NCI-H526 treated with DMSO at 0.1 percent for 48 hours (cell line): ENCODE measurements around the gene ISLR.

ENCODE experiments used
- DNase-seq: peaks from one replicate; lab custom pipeline; 2025; lab: John Stamatoyannopoulos, UW

The ISLR gene

GRCh38 chr15:74194572-74195559 lies 21.4 kb downstream of the ISLR start:
- DNase-seq, result no peak

GRCh38 chr15:74196175-74196574 lies 22.7 kb downstream of the ISLR start:
- DNase-seq, result no peak

- DNase-seq, result no peak
Measured at GRCh38 chr15:74197176-74197965, 23.9 kb downstream of the ISLR start.

GRCh38 chr15:74199297-74199652 lies 25.8 kb downstream of the ISLR start:
- DNase-seq, result no peak

- DNase-seq, result no peak
Measured at GRCh38 chr15:74200412-74200815, 26.9 kb downstream of the ISLR start.

GRCh38 chr15:74200871-74201419 lies 27.4 kb downstream of the ISLR start:
- no peak for DNase-seq

GRCh38 chr15:74201710-74202420 lies 28.4 kb downstream of the ISLR start:
- no peak for DNase-seq

GRCh38 chr15:74202452-74203401 lies 29.2 kb downstream of the ISLR start, which contains the start of gene STRA6:
Gene STRA6 (minus strand): TSS chr15:74202787. CDS start chr15:74202267, 520 bp downstream.
- DNase-seq, result peak; percentile 61

- DNase-seq, result no peak
Measured at GRCh38 chr15:74203914-74204431, 30.5 kb downstream of the ISLR start.

GRCh38 chr15:74205582-74205947 lies 32.1 kb downstream of the ISLR start:
- DNase-seq, result no peak

- DNase-seq, result no peak
Measured at GRCh38 chr15:74206801-74207281, 33.3 kb downstream of the ISLR start.

GRCh38 chr15:74207652-74208440 lies 34.3 kb downstream of the ISLR start:
- DNase-seq, result no peak

GRCh38 chr15:74208496-74208895 lies 35.0 kb downstream of the ISLR start:
- no peak for DNase-seq

GRCh38 chr15:74208901-74209559 lies 35.5 kb downstream of the ISLR start:
- no peak for DNase-seq

- no peak for DNase-seq
Measured at GRCh38 chr15:74209560-74209958, 36.0 kb downstream of the ISLR start.

- no peak for DNase-seq
Measured at GRCh38 chr15:74209997-74210671, 36.6 kb downstream of the ISLR start.

GRCh38 chr15:74210729-74211128 lies 37.2 kb downstream of the ISLR start:
- DNase-seq, result no peak

GRCh38 chr15:74211656-74212055 lies 38.1 kb downstream of the ISLR start:
- DNase-seq, result no peak
